Activated T-cell treated with anti-CD3 and anti-CD28 coated beads, Interleukin-2, amount 50 U/mL, for 72 hours (primary cell): ENCODE data around the gene PTEN. TPM values are rescaled to one million over a fixed set of nuclear protein-coding genes. Genes with fewer than 3 reads are reported as not detected.

Experiments
- ATAC-seq, 2 donors: fragments of 150-1000 bp; cut with Tn5 transposase; replicated peaks in 1 of 2; 2 replicates each; pipeline ENCODE4 v1.10.0; 2021; ENCODE audit warnings: moderate library complexity in 2 of 2, mild to moderate bottlenecking in 1 of 2
- DNase-seq, 2 donors: peaks; one replicate each; pipeline ENCODE4 v3.0.0; 2021 to 2022; ENCODE audit warnings: mixed read lengths in 1 of 2
- H3K27ac Mint-ChIP-seq: one replicate; pipeline ENCODE4 v1.8.0; 2022; ENCODE audit warnings: mild to moderate bottlenecking, moderate library complexity, mixed read lengths
- H3K27me3 Mint-ChIP-seq: one replicate; pipeline ENCODE4 v1.8.0; 2022; ENCODE audit warnings: low read depth, mixed read lengths
- H3K36me3 Mint-ChIP-seq, 2 donors: one replicate each; pipeline ENCODE4 v1.8.0; 2022; ENCODE audit warnings: mixed read lengths in 2 of 2, mild to moderate bottlenecking in 1 of 2; ENCODE audit not compliant: insufficient read depth in 2 of 2
- H3K4me1 Mint-ChIP-seq: one replicate; pipeline ENCODE4 v1.8.0; 2022; ENCODE audit warnings: low read depth, mixed read lengths
- H3K4me3 Mint-ChIP-seq, 2 donors: one replicate each; pipeline ENCODE4 v1.8.0; 2022; ENCODE audit warnings: mild to moderate bottlenecking in 2 of 2, mixed read lengths in 2 of 2, moderate library complexity in 2 of 2
- H3K9me3 Mint-ChIP-seq, 2 donors: one replicate each; pipeline ENCODE4 v1.8.0; 2022; ENCODE audit warnings: mixed read lengths in 2 of 2
- total RNA-seq, 2 donors: library from RNA; stranded (reverse); gene quantifications; one replicate each; pipeline ENCODE4 v1.2.3, GENCODE V29; 2022

The PTEN gene
- total RNA-seq, 2 donors from 2014 or later: 64.9 to 71.6 TPM

DNA sequence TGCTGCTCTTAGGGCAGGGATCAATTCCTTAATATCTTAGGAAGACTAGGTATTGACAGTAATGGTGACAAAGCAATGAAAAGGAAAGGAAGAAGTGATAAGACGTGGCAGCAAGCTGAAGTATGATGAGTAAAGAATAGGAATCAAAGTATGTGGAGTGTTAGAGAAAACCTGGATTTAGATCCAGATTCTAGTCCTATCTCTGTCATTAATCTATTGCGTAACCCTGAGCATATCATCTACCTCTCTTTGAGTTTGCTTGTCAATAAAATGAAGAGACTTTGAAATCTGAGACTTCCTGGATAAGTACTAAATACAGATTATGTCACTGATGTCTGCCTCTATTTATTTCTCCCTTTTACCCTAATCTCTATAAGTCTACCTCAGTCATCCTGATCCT lies 89.2 kb downstream of the PTEN start:
- no peak for DNase-seq
- no peak for ATAC-seq
- Mint-ChIP-seq H3K4me3 (no peak overlapping the region), H3K27ac (peak overlapping the region; percentile 49), H3K36me3 (peaks cover 1% of the 10 kb centered on the region in 2 donors), H3K4me1 (peaks cover under 1% of the 10 kb centered on the region), H3K27me3 (no peaks in the 10 kb centered on the region), H3K9me3 (no peaks in the 10 kb centered on the region)

DNA sequence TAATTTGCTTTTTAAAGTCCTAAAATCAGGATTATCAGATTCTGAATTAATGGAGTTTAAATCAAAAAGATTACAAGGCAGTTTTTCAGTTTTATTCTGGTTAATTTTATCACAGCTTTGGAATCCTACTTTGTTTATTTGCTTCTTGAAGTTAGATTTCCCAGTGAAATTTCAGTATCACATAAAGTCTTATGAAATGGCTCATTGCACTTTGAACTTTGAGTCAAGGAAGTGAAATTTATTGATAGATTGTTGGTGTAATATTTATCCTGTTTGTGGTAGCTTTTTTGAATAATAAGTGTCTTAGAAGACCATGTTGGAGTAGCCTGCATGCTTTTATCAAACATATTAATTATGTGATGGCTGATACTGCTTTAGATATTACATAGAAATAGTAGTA lies 92.6 kb downstream of the PTEN start:
- no peak for DNase-seq
- Mint-ChIP-seq H3K27me3 (no peaks in the 10 kb centered on the region), H3K27ac (no peak overlapping the region), H3K4me1 (no peaks in the 10 kb centered on the region), H3K36me3 (peaks cover 1 to 5% of the 10 kb centered on the region in 2 donors), H3K4me3 (no peak overlapping the region), H3K9me3 (no peaks in the 10 kb centered on the region)
- no peak for ATAC-seq

DNA sequence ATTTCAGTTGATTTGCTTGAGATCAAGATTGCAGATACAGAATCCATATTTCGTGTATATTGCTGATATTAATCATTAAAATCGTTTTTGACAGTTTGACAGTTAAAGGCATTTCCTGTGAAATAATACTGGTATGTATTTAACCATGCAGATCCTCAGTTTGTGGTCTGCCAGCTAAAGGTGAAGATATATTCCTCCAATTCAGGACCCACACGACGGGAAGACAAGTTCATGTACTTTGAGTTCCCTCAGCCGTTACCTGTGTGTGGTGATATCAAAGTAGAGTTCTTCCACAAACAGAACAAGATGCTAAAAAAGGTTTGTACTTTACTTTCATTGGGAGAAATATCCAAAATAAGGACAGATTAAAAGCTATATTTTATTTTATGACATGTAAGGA lies 94.3 kb downstream of the PTEN start:
- Mint-ChIP-seq H3K27me3 (no peaks in the 10 kb centered on the region), H3K36me3 (peaks cover 4 to 13% of the 10 kb centered on the region in 2 donors), H3K27ac (no peak overlapping the region), H3K9me3 (no peaks in the 10 kb centered on the region), H3K4me1 (no peaks in the 10 kb centered on the region), H3K4me3 (no peak overlapping the region)
- DNase-seq: no peak
- ATAC-seq: no peak

DNA sequence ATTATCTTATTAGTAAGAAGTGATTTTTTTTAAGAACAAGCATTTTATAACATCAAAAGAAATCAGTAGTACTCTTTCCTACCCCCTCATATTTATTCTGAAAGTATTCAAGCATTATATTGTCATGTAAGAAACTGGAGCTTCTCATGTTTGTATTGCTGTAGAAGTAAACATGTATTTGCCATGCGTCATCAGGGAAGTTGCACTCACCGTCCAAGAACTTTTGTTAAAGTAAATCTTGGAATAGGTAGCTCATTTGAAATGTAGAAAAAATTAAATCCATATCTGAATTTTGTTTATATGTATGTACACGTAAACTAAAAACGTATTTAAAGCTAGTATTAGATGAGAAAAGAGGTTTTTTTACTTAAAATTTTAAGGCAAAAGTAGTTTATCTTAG lies 96.8 kb downstream of the PTEN start:
- Mint-ChIP-seq H3K27ac (no peak overlapping the region), H3K4me3 (no peak overlapping the region), H3K36me3 (peaks cover 5 to 15% of the 10 kb centered on the region in 2 donors), H3K4me1 (no peaks in the 10 kb centered on the region), H3K27me3 (no peaks in the 10 kb centered on the region), H3K9me3 (no peaks in the 10 kb centered on the region)
- DNase-seq: no peak
- no peak for ATAC-seq

DNA sequence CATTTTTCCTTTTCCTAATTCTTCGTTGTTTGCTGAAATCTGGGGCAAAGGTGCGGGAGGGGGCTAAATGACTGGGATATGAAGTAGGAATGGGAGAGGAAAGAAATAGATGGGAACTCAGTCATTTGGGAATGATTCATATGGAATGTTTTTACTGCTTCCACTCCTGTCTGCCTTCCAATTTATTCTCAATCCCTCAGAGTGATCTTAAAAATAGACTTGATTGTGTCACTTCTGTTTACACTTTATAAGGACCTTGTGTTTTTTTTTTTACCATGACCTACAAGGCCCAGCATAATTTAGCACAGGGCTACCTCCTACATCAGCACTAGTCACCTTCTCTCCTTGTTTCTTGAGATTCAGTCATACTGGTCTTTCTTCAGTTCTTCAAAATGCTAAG lies 97.9 kb downstream of the PTEN start:
- H3K27me3 Mint-ChIP-seq: no peaks in the 10 kb centered on the region
- no peak overlapping the region for H3K27ac Mint-ChIP-seq
- peaks cover 5 to 15% of the 10 kb centered on the region in 2 donors for H3K36me3 Mint-ChIP-seq

DNA sequence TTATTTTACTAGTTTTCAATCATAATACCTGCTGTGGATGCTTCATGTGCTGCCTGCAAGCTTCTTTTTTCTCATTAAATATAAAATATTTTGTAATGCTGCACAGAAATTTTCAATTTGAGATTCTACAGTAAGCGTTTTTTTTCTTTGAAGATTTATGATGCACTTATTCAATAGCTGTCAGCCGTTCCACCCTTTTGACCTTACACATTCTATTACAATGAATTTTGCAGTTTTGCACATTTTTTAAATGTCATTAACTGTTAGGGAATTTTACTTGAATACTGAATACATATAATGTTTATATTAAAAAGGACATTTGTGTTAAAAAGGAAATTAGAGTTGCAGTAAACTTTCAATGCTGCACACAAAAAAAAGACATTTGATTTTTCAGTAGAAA lies 103.0 kb downstream of the PTEN start:
- H3K36me3 Mint-ChIP-seq: peaks cover 4 to 9% of the 10 kb centered on the region in 2 donors
- H3K4me1 Mint-ChIP-seq: no peaks in the 10 kb centered on the region
- no peaks in the 10 kb centered on the region for H3K9me3 Mint-ChIP-seq
- no peak overlapping the region for H3K27ac Mint-ChIP-seq
- H3K4me3 Mint-ChIP-seq: no peak overlapping the region
- ATAC-seq (no peak), DNase-seq (no peak)
- H3K27me3 Mint-ChIP-seq: no peaks in the 10 kb centered on the region

More for the DNA sequence above, 97.9 kb downstream of the PTEN start:
- DNase-seq: no peak
- H3K9me3 Mint-ChIP-seq: no peaks in the 10 kb centered on the region
- H3K4me1 Mint-ChIP-seq: no peaks in the 10 kb centered on the region
- H3K4me3 Mint-ChIP-seq: no peak overlapping the region
- no peak for ATAC-seq

DNA sequence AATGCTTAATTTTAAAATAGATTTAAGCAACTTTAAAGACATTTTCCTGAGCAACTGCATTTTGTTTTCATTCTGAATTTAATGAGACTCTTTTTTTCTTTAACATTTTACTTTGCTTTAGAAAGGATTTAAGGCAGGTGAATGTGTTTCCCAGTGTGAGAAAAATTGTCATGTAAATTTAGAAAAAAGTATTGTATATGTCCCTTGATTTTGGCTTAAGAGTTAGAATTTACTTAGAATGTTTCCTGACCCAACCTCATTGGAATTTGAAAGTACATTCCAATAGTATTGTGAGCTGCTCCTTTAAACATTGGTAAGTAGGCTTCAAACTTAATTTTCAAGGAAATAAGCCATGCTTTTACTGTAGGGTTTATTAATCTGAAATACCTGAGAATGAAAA lies 110.2 kb downstream of the PTEN start:
- Mint-ChIP-seq H3K4me1 (peaks cover 9% of the 10 kb centered on the region), H3K9me3 (no peaks in the 10 kb centered on the region), H3K4me3 (no peak overlapping the region), H3K27ac (no peak overlapping the region), H3K36me3 (no peaks in the 10 kb centered on the region), H3K27me3 (no peaks in the 10 kb centered on the region)
- no peak for DNase-seq
- ATAC-seq: no peak

DNA sequence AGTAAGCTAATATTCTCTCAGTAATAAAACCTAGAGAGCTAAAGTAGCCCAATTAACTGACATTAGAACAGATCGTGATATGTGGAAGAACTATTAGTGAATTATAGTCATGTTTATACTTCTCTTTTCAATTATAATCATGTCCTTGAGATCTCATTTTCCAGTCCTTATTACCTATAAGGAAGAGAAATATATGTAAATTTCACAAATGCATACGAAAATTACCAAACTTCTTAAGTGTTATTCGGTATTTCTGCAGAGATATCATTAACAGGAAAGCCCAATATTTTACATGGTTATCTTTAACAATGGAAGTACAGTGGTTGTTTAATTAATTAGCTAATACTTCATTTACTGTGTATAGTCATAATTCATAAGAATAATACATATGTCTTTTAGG lies 110.7 kb downstream of the PTEN start:
- no peaks in the 10 kb centered on the region for H3K27me3 Mint-ChIP-seq
- H3K4me1 Mint-ChIP-seq: peaks cover 9% of the 10 kb centered on the region
- H3K9me3 Mint-ChIP-seq: no peaks in the 10 kb centered on the region
- no peak overlapping the region for H3K4me3 Mint-ChIP-seq
- no peaks in the 10 kb centered on the region for H3K36me3 Mint-ChIP-seq
- H3K27ac Mint-ChIP-seq: no peak overlapping the region
- DNase-seq (no peak), ATAC-seq (no peak)

DNA sequence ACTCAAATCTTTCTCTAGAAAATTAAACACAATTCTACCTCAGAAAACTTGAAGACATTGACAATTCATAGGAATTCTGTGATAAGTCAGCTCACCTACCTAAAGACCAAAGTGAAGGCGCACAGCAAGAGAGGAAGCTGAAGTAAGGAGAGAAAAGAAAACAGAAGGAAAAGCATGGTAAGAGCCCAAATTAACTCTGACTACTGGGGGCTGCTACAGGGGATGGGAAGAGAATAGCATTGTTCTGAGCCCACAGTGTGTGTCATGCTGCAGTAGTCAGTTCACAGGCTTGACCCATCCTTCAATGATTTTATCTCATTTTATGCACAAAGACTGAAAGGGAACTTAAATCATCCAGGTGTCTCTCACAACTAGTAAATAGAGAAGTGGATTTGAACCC lies 111.3 kb downstream of the PTEN start:
- no peaks in the 10 kb centered on the region for H3K36me3 Mint-ChIP-seq
- H3K9me3 Mint-ChIP-seq: no peaks in the 10 kb centered on the region
- no peak for DNase-seq
- peaks cover 9% of the 10 kb centered on the region for H3K4me1 Mint-ChIP-seq
- H3K27ac Mint-ChIP-seq: no peak overlapping the region
- ATAC-seq: no peak
- H3K27me3 Mint-ChIP-seq: no peaks in the 10 kb centered on the region
- no peak overlapping the region for H3K4me3 Mint-ChIP-seq

DNA sequence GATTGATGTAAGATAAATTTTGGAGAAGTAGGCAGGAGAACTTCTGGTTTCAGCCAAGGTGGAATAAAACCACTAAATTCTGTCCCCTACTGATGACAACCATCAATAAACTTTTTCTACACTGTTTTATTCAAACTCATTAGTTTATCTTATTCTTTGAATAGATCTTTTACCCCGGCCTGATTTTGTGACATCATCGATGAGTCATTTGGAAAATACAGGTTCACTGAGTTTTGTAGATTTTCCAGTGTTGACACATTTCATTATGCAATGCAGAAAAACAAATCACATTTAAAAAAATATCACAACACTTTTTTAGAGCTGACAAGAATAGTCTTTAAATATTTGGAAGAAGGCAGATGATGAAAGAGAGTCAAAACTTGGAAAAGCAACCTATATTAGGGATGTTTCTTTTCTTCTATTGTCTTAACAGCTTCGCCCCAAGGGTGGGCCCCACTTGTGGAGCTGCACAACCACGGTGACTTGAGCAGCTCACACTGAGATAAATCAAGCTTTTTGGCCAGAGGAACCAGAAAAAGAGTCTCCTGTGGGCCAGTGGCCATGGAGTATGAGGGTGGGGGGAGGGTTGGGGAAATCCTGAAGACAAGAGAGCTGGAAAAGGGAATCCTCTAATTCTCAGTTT lies 112.8 kb downstream of the PTEN start:
- DNase-seq (no peak), ATAC-seq (no peak)
- no peaks in the 10 kb centered on the region for H3K27me3 Mint-ChIP-seq
- H3K4me3 Mint-ChIP-seq: no peak overlapping the region
- H3K4me1 Mint-ChIP-seq: peaks cover 9% of the 10 kb centered on the region
- peak overlapping the region; percentile 30 for H3K27ac Mint-ChIP-seq
- H3K9me3 Mint-ChIP-seq: no peaks in the 10 kb centered on the region
- H3K36me3 Mint-ChIP-seq: no peaks in the 10 kb centered on the region

DNA sequence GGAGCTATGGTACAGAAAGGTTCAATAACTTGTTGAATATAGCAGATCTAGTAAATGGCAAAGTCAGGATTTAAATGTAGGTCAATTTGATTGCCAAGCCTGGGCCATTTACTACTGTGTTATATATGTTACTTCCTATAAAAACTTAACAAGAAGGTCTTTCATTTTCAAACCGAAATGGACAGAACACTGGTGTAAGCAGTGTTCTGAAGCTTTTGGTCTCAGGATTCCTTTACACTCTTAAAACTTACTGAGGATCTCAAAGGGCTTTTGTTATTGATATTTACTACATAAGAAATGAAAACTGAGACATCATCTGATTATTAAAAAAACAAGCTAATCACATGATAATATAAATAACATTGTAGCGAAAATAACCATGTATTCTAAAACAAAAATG lies 114.7 kb downstream of the PTEN start:
- no peaks in the 10 kb centered on the region for H3K9me3 Mint-ChIP-seq
- peaks cover 0 to 2% of the 10 kb centered on the region in 2 donors for H3K36me3 Mint-ChIP-seq
- H3K27me3 Mint-ChIP-seq: no peaks in the 10 kb centered on the region
- H3K4me3 Mint-ChIP-seq: no peak overlapping the region
- ATAC-seq: no peak
- H3K27ac Mint-ChIP-seq: no peak overlapping the region
- no peak for DNase-seq
- H3K4me1 Mint-ChIP-seq: peaks cover 9% of the 10 kb centered on the region

DNA sequence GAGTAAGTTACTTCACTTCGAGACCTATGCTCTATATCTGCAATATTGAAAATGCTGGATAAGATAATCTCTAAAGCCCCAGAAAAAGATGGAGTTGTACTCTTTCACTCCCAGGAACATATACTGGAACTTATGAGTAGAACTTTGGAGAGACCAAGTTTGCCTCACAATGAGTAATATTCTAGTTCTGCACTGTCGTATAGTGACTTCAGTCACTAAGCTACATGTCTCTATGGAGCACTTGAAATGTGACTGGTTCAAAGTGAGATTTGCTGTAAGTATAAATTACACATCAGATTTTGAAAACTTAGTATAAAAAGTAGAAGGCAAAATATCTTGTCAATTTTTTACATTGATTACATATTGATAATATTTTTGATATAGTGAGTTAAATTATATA lies 116.4 kb downstream of the PTEN start:
- no peak overlapping the region for H3K27ac Mint-ChIP-seq
- ATAC-seq (peak in 1 of 2 donors; percentile 60), DNase-seq (no peak)
- H3K9me3 Mint-ChIP-seq: no peaks in the 10 kb centered on the region
- no peak overlapping the region for H3K4me3 Mint-ChIP-seq
- peaks cover 0 to 2% of the 10 kb centered on the region in 2 donors for H3K36me3 Mint-ChIP-seq
- H3K4me1 Mint-ChIP-seq: peaks cover 20% of the 10 kb centered on the region
- no peaks in the 10 kb centered on the region for H3K27me3 Mint-ChIP-seq

DNA sequence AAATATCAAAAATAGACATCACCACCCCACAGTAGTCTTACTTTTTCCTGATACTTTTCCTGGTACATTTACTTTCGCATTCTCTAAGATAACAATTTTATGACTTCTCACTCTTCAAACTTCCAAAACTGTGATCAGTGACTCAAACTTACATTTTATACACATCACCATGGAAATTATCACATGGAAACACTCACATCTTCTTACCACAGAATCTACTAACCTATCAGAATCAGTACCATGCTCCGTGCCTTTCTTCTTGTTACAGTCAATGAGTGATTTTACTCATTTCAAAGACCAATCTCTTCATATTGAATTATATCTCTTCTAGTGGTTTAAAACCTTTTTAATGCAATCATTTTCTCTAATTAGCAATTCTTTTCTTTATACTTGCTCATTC lies 120.3 kb downstream of the PTEN start:
- no peak overlapping the region for H3K27ac Mint-ChIP-seq
- peaks cover 0 to 2% of the 10 kb centered on the region in 2 donors for H3K36me3 Mint-ChIP-seq
- peaks cover 10% of the 10 kb centered on the region for H3K4me1 Mint-ChIP-seq
- no peaks in the 10 kb centered on the region for H3K9me3 Mint-ChIP-seq
- H3K4me3 Mint-ChIP-seq: no peak overlapping the region
- no peaks in the 10 kb centered on the region for H3K27me3 Mint-ChIP-seq
- DNase-seq: no peak
- ATAC-seq: no peak

DNA sequence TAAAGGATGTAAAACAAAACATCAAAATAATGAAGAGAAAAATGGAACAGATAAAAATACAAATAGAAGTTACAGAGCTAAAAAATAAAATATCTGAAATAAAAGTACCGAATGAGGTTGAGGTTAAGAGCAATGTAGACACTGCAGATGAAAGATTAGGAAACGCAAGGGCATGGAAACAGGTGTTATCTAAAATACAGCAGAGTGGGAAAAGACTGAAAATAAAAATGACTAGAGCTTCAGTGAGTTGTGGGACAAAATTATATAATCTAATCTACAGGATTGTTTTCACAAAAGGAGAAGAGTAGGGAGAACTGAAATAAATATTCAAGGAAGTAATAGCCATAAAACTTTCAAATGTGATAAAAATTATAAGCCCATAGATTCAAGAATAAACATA lies 123.8 kb downstream of the PTEN start:
- H3K9me3 Mint-ChIP-seq: no peaks in the 10 kb centered on the region
- no peak for DNase-seq
- no peaks in the 10 kb centered on the region for H3K27me3 Mint-ChIP-seq
- H3K4me1 Mint-ChIP-seq: peaks cover 10% of the 10 kb centered on the region
- H3K36me3 Mint-ChIP-seq: peaks cover 0 to 2% of the 10 kb centered on the region in 2 donors
- no peak overlapping the region for H3K4me3 Mint-ChIP-seq
- ATAC-seq: no peak
- peak overlapping the region; percentile 39 for H3K27ac Mint-ChIP-seq
